ENCODE measurements around the gene CUX1.

GRCh38 chr7:101845974-101846373, 28.5 kb downstream of the CUX1 start:
- TF ChIP-seq POLR2AphosphoS5 (IDR thresholded peaks at IDR 0.05), result no peak
- TF ChIP-seq CTCF (IDR thresholded peaks at IDR 0.05), result no peak
- no peak for TF ChIP-seq POLR2A (IDR thresholded peaks at IDR 0.05)

Measured in breast epithelium (tissue), 3 donors.